GM12878 (cell line): ENCODE data around the gene STRBP. TPM values are rescaled to one million over a fixed set of nuclear protein-coding genes. Genes with fewer than 3 reads are reported as not detected.
A peak's percentile ranks its signal among the peaks of the same experiment; 100 is the strongest.

Experiments
- ATAC-seq: fragments of 200-7000 bp; cut with Tn5 transposase; 3 replicates; pipeline ENCODE4 v1.9.1; 2020; ENCODE audit warnings: mild to moderate bottlenecking, moderate library complexity
- BruUV-seq: library from RNA; stranded (reverse); fragments of 400-500 nt; replicated peaks from 2 replicates; lab custom pipeline; 2021; lab: Mats Ljungman, UMichigan
- CTCF ChIA-PET: fragments of 300-600 bp; sonication (Branson Sonifier 250); formaldehyde crosslinking; extraction: SDS; loops from one replicate; lab custom pipeline; 2021; ENCODE audit warnings: inconsistent platforms; lab: Yijun Ruan, JAX
- POLR2A ChIA-PET: fragments of 350-600 bp; formaldehyde crosslinking; extraction: SDS; loops from one replicate; lab custom pipeline; 2021; ENCODE audit warnings: inconsistent platforms; lab: Charles Lee
- RAD21 ChIA-PET: fragments of 300-600 bp; sonication (Branson Sonifier 250); formaldehyde crosslinking; loops from one replicate; lab custom pipeline; 2023; ENCODE audit warnings: antibody characterized with exemption; ENCODE audit not compliant: unreplicated experiment; lab: Charles Lee
- SMC1A ChIA-PET: fragments of 300-600 bp; sonication (Branson Sonifier 250); formaldehyde crosslinking; loops from one replicate; lab custom pipeline; 2023; ENCODE audit not compliant: unreplicated experiment, uncharacterized antibody; lab: Charles Lee
- DNase-seq: peaks from one replicate; pipeline ENCODE4 v3.0.0-alpha.2; 2011; ENCODE audit warnings: low read depth, low spot score
- FAIRE-seq: peaks from 3 replicates; lab custom pipeline; 2011; peaks lifted over from hg19 to GRCh38; lab: Jason Lieb, UNC
- H2AFZ ChIP-seq: 2 replicates; pipeline ENCODE4 v1.6.0; 2011; ENCODE audit warnings: low read depth, low read length, control low read depth; ENCODE audit not compliant: control insufficient read depth
- H3K27ac ChIP-seq: 2 replicates; pipeline ENCODE4 v1.5.1; 2011; ENCODE audit warnings: control low read depth; ENCODE audit not compliant: control insufficient read depth, insufficient read depth
- H3K27me3 ChIP-seq, 2 experiments: replicated peaks in 1 of 2; 2 replicates each; pipeline versions ENCODE4 v1.6.0 to v1.6.1; 2011; ENCODE audit warnings: low read length in 1 of 2; ENCODE audit not compliant: control insufficient read depth in 2 of 2, insufficient read depth in 2 of 2
- H3K36me3 ChIP-seq, 2 experiments: 2 replicates each; pipeline ENCODE4 v1.5.1; 2011; ENCODE audit warnings: low read length in 1 of 2; ENCODE audit not compliant: control insufficient read depth in 2 of 2, insufficient read depth in 2 of 2
- H3K4me1 ChIP-seq: 2 replicates; pipeline ENCODE4 v1.6.1; 2011; ENCODE audit warnings: mild to moderate bottlenecking, low read length, moderate library complexity, mixed read lengths; ENCODE audit not compliant: control insufficient read depth, insufficient read depth
- H3K4me2 ChIP-seq: 2 replicates; pipeline ENCODE4 v1.6.0; 2011; ENCODE audit warnings: control low read depth; ENCODE audit not compliant: control insufficient read depth, insufficient read depth
- H3K4me3 ChIP-seq: fragments of 200-600 bp; sonication (generic); 2 replicates; pipeline ENCODE4 v1.5.1; 2016
- H3K79me2 ChIP-seq: 2 replicates; pipeline ENCODE4 v1.6.0; 2011; ENCODE audit warnings: low read length; ENCODE audit not compliant: control insufficient read depth, insufficient read depth
- H3K9ac ChIP-seq: 2 replicates; pipeline ENCODE4 v1.8.0; 2011; ENCODE audit warnings: low read length, control low read depth, mixed read lengths; ENCODE audit not compliant: control insufficient read depth, insufficient read depth
- H3K9me3 ChIP-seq: replicated peaks from 3 replicates; pipeline ENCODE4 v1.5.1; 2011; ENCODE audit warnings: mild to moderate bottlenecking, low read length; ENCODE audit not compliant: control insufficient read depth, insufficient read depth
- H4K20me1 ChIP-seq: 2 replicates; pipeline ENCODE4 v1.6.0; 2011; ENCODE audit not compliant: control insufficient read depth, insufficient read depth
- IRF5 ChIP-seq: fragments of 450-650 bp; IDR thresholded peaks from 2 replicates; pipeline ENCODE4 v1.6.1; 2017; ENCODE audit warnings: borderline replicate concordance
- JUND ChIP-seq: IDR thresholded peaks from 2 replicates; pipeline ENCODE4 v1.6.1; 2012; ENCODE audit warnings: low read depth, mild to moderate bottlenecking, low read length, improper control_type of control experiment, moderate library complexity
- POLR2A ChIP-seq: IDR thresholded peaks from 2 replicates; pipeline ENCODE4 v1.6.1; 2011; ENCODE audit warnings: low read depth, mild to moderate bottlenecking, low read length
- SIN3A ChIP-seq: IDR thresholded peaks from 2 replicates; pipeline ENCODE4 v1.6.1; 2012; ENCODE audit warnings: low read depth, low read length, improper control_type of control experiment
- WGBS: methylation state at CpG from one replicate; pipeline ENCODE4 v1.1.6; 2016; ENCODE audit warnings: low lambda C conversion rate; ENCODE audit not compliant: insufficient replicate concordance, insufficient coverage; ENCODE audit errors: missing lambda C conversion rate; 5-methylcytosine and 5-hydroxymethylcytosine counted together
- in situ Hi-C: fragments of 300-500 bp; cut with MboI; formaldehyde crosslinking; loops from 9 replicates; pipeline ENCODE4 v1.14.3; 2018; ENCODE audit warnings: mixed read lengths
- intact Hi-C: fragments of 100-400 bp; cut with micrococcal nuclease; formaldehyde crosslinking; loops from one replicate; pipeline ENCODE4 v1.14.2; 2022; ENCODE audit not compliant: unreplicated experiment
- polyA plus RNA-seq, 11 experiments: library from polyadenylated mRNA; depleted of rRNA in 4 of 11; unstranded in 6 of 11; stranded (reverse) in 5 of 11; fragments of >200 nt; fragmentation: Nextera tagmentation in 4 of 11; fragmentation: Illumina TruSeq in 1 of 11; extraction: Ambion mirVana in 4 of 11; extraction: Trizol in 1 of 11; gene quantifications; 1 replicate in 1 of 11; 2 replicates in 10 of 11; pipeline versions ENCODE4 v1.2.1 to v1.2.3, GENCODE V29; 2011 to 2016; ENCODE audit warnings: inconsistent platforms in 2 of 11, missing spikeins in 2 of 11, low read depth in 1 of 11
- total RNA-seq, 4 experiments: library from RNA; depleted of rRNA in 3 of 4; stranded (reverse); fragments of >200 nt in 3 of 4; fragmentation: Illumina TruSeq in 1 of 4; extraction: Trizol in 1 of 4; gene quantifications; 2 replicates each; pipeline versions ENCODE4 v1.2.1 to v1.2.3, GENCODE V29; 2013 to 2021

Gene STRBP
- total and polyA plus RNA-seq, 10 of the 15 experiments (the other 5 are each of a cell fraction or from before 2014, with no cell fraction given): 31.0 to 96.8 (median 71.4) TPM

GRCh38 chr9:123267481-123268198 lies 746 bp downstream of the STRBP start:
- peak overlapping the region; percentile 70 for H3K4me2 ChIP-seq
- H4K20me1 ChIP-seq: no peaks in the 10 kb centered on the region
- H3K4me3 ChIP-seq: peak overlapping the region; percentile 83
- intact Hi-C loops: loop anchor here (1.0 kb wide), 1 partner anchor 72 kb away; no protein-coding TSS in a partner anchor
- peaks cover 53% of the 10 kb centered on the region for H3K79me2 ChIP-seq
- no peak for ATAC-seq
- H3K27me3 ChIP-seq: no peaks in the 10 kb centered on the region
- no TSS peak for BruUV-seq
- DNase-seq: no peak
- peak overlapping the region; percentile 81; the same call in 1 of the 2 replicates for H3K9ac ChIP-seq
- FAIRE-seq: no peak
- CTCF ChIA-PET: no interaction called here
- WGBS: 1% methylated on average over 24 of the region's 34 CpGs
- H3K9me3 ChIP-seq: no peaks in the 10 kb centered on the region; the same call in 2 of the 3 replicates
- in situ Hi-C loops: no loop called here
- H3K27ac ChIP-seq: peak overlapping the region; percentile 61
- peaks cover 22% of the 10 kb centered on the region for H3K4me1 ChIP-seq
- SMC1A ChIA-PET: no interaction called here
- peak overlapping the region; percentile 22; the same call in 1 of the 2 replicates for H2AFZ ChIP-seq
- POLR2A ChIA-PET: no interaction called here
- H3K36me3 ChIP-seq: 0 out of 4 replicates have a peak, but pooled peaks cover 0 to under 1% of the 10 kb centered on the region in 2 experiments
- TF ChIP-seq SIN3A: 0 out of 2 replicates have a peak, but pooled peaks have one; percentile 29
- TF ChIP-seq JUND: no peak
- TF ChIP-seq, all 136 proteins: peak for 1
- RAD21 ChIA-PET: interaction anchor here (0.6 kb wide), 1 partner anchor 37 kb away, joined by 3 read pairs; no protein-coding TSS in a partner anchor

GRCh38 chr9:123266655-123267399 lies 1.6 kb downstream of the STRBP start:
- H3K4me1 ChIP-seq: peaks cover 30% of the 10 kb centered on the region
- H3K9me3 ChIP-seq: no peaks in the 10 kb centered on the region; the same call in 2 of the 3 replicates
- no peak for DNase-seq
- ChIA-PET SMC1A (interaction anchor here (2.9 kb wide), 1 partner anchor 29 kb away, joined by 7 read pairs; no protein-coding TSS in a partner anchor), RAD21 (interaction anchor here (1.0 to 1.8 kb wide), 2 partner anchors 73 to 78 kb away, joined by 5 to 12 read pairs; no protein-coding TSS in a partner anchor), POLR2A (no interaction called here), CTCF (interaction anchor here (1.2 to 1.9 kb wide), 2 partner anchors 37 to 83 kb away, joined by 3 to 7 read pairs; no protein-coding TSS in a partner anchor)
- peaks cover 61% of the 10 kb centered on the region for H3K79me2 ChIP-seq
- no peaks in the 10 kb centered on the region for H4K20me1 ChIP-seq
- 93% methylated on average over 9 of the region's 9 CpGs for WGBS
- no peaks in the 10 kb centered on the region for H3K27me3 ChIP-seq
- H3K36me3 ChIP-seq: 0 out of 4 replicates have a peak, but pooled peaks cover 0 to 6% of the 10 kb centered on the region in 2 experiments
- no peak overlapping the region for H2AFZ ChIP-seq
- 0 out of 2 replicates have a peak, but pooled peaks have one; percentile 5 for TF ChIP-seq POLR2A
- TF ChIP-seq IRF5: no peak
- no TSS peak for BruUV-seq
- in situ Hi-C loops (no loop called here), intact Hi-C loops (no loop called here)
- no peak for FAIRE-seq
- peak overlapping the region; percentile 83 for H3K4me3 ChIP-seq
- peak overlapping the region; percentile 24; the same call in 1 of the 2 replicates for H3K27ac ChIP-seq
- H3K4me2 ChIP-seq: peak overlapping the region; percentile 70
- ATAC-seq: no peak
- H3K9ac ChIP-seq: peak overlapping the region; percentile 81; the same call in 1 of the 2 replicates
